ENCODE results near the gene TRAF6. TPM values are rescaled to one million over a fixed set of nuclear protein-coding genes. Genes with fewer than 3 reads are reported as not detected.

The TRAF6 gene
- total and polyA plus RNA-seq, 9 of the 15 experiments (the other 6 are each of a cell fraction or from before 2014, with no cell fraction given) = 2.0 to 13.1 (median 8.2) TPM

GRCh38 chr11:36487619-36488018 is 22.5 kb downstream of the TRAF6 start:
- Histone ChIP-seq H3K9me3 (replicated peaks; ENCODE audit: control insufficient read depth, insufficient read depth, low read depth, low read length) (no peaks in the 10 kb centered on the region), H4K20me1 (replicated peaks; ENCODE audit: control insufficient read depth, insufficient read depth, low read length) (no peaks in the 10 kb centered on the region), H3K4me1 (replicated peaks in 1 of 2; ENCODE audit: control insufficient read depth in 2 of 2, insufficient read depth in 2 of 2, low read length in 2 of 2) (no peaks in the 10 kb centered on the region), H3K4me3 (no peak overlapping the region), H3K36me3 (ENCODE audit: control insufficient read depth, insufficient read depth, low read length) (peaks cover 69% of the 10 kb centered on the region), H3K27me3 (ENCODE audit: control insufficient read depth in 2 of 2, insufficient read depth in 2 of 2, low read length in 2 of 2) (no peaks in the 10 kb centered on the region), H3K79me2 (ENCODE audit: control insufficient read depth, insufficient read depth, low read length) (no peaks in the 10 kb centered on the region), H3K9ac (ENCODE audit: insufficient read depth in 1 of 2, low read depth in 2 of 2, low read length in 2 of 2) (no peak overlapping the region), H3K9me1 (ENCODE audit: control insufficient read depth, insufficient read depth, low read length) (no peaks in the 10 kb centered on the region), H3K27ac (ENCODE audit: extremely low read depth, low read depth, low read length) (no peak overlapping the region), H3K4me2 (ENCODE audit: insufficient read depth, low read length) (no peak overlapping the region), H2AFZ (ENCODE audit: low read depth, low read length) (no peak overlapping the region)
- FAIRE-seq = no peak
- no peak for TF ChIP-seq EWSR1 (IDR thresholded peaks at IDR 0.05; ENCODE audit: borderline replicate concordance, low read depth, partially characterized antibody)
- TF ChIP-seq NELFE (IDR thresholded peaks at IDR 0.05; ENCODE audit: insufficient read depth, insufficient read length) = no peak
- TF ChIP-seq SP1 (CRISPR knock-in tag; IDR thresholded peaks at IDR 0.05) = no peak
- TF ChIP-seq DLX4 (CRISPR knock-in tag; IDR thresholded peaks at IDR 0.05) = no peak
- no peak for TF ChIP-seq CXXC5 (CRISPR knock-in tag; IDR thresholded peaks at IDR 0.05)
- no peak for TF ChIP-seq CCAR2 (IDR thresholded peaks at IDR 0.05; ENCODE audit: low read depth, low read length)
- no peak for TF ChIP-seq NR2F6 (CRISPR knock-in tag; IDR thresholded peaks at IDR 0.05)
- no peak for TF ChIP-seq MTA3 (IDR thresholded peaks at IDR 0.05; ENCODE audit: borderline replicate concordance)
- 99% methylated on average over 4 of the region's 4 CpGs for WGBS (ENCODE audit: insufficient coverage, low coverage, missing lambda C conversion rate)
- ChIA-PET CTCF (ENCODE audit: low intra/inter-chr PET ratio) (interaction anchor here (0.6 kb wide), 1 partner anchor 436 kb away, joined by 3 read pairs; no protein-coding TSS in a partner anchor), POLR2A (interaction anchor here (1.4 to 2.9 kb wide), 2 partner anchors 9 to 10 kb away, joined by 3 to 9 read pairs; no protein-coding TSS in a partner anchor)
- no peak for ATAC-seq
- no TSS peak for BruUV-seq (replicated peaks)
- in situ Hi-C loops (cut with MboI) (no loop called here), intact Hi-C loops (cut with micrococcal nuclease) (no loop called here)
- DNase-seq (ENCODE audit: extremely low read depth in 1 of 4, low spot score in 3 of 4) = no peak
